Endothelial cell (in vitro differentiated cells): Measurements from ENCODE around the gene TTLL9. TPM values are rescaled to one million over a fixed set of nuclear protein-coding genes. Genes with fewer than 3 reads are reported as not detected.

Experiments used
- DNase-seq: peaks from one replicate; pipeline ENCODE4 v3.0.0; 2021; ENCODE audit warnings: low spot score
- H3K27ac Mint-ChIP-seq: one replicate; pipeline ENCODE4 v1.8.0; 2021; ENCODE audit warnings: mixed read lengths, inconsistent platforms; ENCODE audit not compliant: unreplicated experiment
- H3K27me3 Mint-ChIP-seq: one replicate; pipeline ENCODE4 v1.8.0; 2021; ENCODE audit warnings: mild to moderate bottlenecking, moderate library complexity, mixed read lengths, inconsistent platforms; ENCODE audit not compliant: unreplicated experiment
- H3K36me3 Mint-ChIP-seq: one replicate; pipeline ENCODE4 v1.8.0; 2021; ENCODE audit warnings: mild to moderate bottlenecking, low read depth, mixed read lengths, inconsistent platforms; ENCODE audit not compliant: unreplicated experiment
- H3K4me1 Mint-ChIP-seq: one replicate; pipeline ENCODE4 v1.8.0; 2021; ENCODE audit warnings: mild to moderate bottlenecking, mixed read lengths, inconsistent platforms; ENCODE audit not compliant: unreplicated experiment
- H3K4me3 Mint-ChIP-seq: one replicate; pipeline ENCODE4 v1.8.0; 2021; ENCODE audit warnings: mild to moderate bottlenecking, mixed read lengths, inconsistent platforms; ENCODE audit not compliant: unreplicated experiment
- H3K9me3 Mint-ChIP-seq: one replicate; pipeline ENCODE4 v1.8.0; 2021; ENCODE audit warnings: mixed read lengths, inconsistent platforms; ENCODE audit not compliant: unreplicated experiment
- total RNA-seq: library from RNA; stranded (reverse); fragmentation: NEBNext Ultra II Directional; extraction: Animal tissue kit (Norgen Biotek cat#: 25700); gene quantifications from one replicate; pipeline ENCODE4 v1.2.1, GENCODE V29; 2021; ENCODE audit not compliant: unreplicated experiment
- TF ChIP-seq, protein P1 (sequence below): fragments of 200-600 bp; sonication (generic); IDR thresholded peaks from one replicate; pipeline ENCODE4 v1.5.0; 2021; ENCODE audit warnings: antibody characterized with exemption; ENCODE audit not compliant: unreplicated experiment

TTLL9 gene
- total RNA-seq, 1 donor from 2014 or later: 0.46 TPM

DNA sequence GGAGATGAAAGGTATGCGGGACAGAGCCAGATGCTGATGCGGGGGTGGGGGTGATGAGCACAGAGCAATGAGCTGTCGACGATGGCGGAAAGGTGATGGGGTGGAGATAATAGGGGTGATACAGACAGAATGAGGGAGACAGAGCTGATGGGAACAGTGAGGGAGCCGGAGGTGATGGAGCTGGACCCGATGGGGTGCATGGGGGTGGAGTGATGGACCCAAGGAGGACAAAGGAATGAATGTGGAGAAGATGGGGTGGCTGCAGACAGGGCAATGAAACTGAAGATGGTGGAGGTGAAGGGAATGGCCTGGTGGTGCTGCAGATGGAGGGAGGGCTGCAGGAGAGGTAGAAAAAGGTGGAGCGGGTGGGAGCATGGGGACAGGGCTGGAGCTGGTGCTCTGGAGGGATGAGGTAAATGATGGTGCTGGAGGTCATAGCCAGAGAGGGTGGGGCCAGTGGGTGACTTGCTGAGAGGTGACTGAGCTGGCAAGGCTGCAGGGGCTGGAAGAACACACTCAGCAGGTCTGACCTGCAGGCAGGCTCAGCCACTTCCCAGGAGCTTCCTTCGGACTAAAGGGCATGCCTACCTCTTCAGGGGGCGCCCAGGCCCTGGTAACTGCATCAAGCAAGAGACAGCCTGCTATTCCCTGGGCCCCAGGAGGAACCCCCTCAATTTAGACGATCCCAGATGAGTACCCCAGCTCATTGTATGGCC is 19.0 kb upstream of the TTLL9 start:
- H3K4me1 Mint-ChIP-seq: no peaks in the 10 kb centered on the region
- no peak for DNase-seq
- H3K36me3 Mint-ChIP-seq: no peaks in the 10 kb centered on the region
- H3K27me3 Mint-ChIP-seq: peaks cover 12% of the 10 kb centered on the region
- no peak overlapping the region for H3K4me3 Mint-ChIP-seq
- no peak overlapping the region for H3K27ac Mint-ChIP-seq
- TF ChIP-seq, protein P1, sequence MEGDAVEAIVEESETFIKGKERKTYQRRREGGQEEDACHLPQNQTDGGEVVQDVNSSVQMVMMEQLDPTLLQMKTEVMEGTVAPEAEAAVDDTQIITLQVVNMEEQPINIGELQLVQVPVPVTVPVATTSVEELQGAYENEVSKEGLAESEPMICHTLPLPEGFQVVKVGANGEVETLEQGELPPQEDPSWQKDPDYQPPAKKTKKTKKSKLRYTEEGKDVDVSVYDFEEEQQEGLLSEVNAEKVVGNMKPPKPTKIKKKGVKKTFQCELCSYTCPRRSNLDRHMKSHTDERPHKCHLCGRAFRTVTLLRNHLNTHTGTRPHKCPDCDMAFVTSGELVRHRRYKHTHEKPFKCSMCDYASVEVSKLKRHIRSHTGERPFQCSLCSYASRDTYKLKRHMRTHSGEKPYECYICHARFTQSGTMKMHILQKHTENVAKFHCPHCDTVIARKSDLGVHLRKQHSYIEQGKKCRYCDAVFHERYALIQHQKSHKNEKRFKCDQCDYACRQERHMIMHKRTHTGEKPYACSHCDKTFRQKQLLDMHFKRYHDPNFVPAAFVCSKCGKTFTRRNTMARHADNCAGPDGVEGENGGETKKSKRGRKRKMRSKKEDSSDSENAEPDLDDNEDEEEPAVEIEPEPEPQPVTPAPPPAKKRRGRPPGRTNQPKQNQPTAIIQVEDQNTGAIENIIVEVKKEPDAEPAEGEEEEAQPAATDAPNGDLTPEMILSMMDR: no peak
- no peaks in the 10 kb centered on the region for H3K9me3 Mint-ChIP-seq

DNA sequence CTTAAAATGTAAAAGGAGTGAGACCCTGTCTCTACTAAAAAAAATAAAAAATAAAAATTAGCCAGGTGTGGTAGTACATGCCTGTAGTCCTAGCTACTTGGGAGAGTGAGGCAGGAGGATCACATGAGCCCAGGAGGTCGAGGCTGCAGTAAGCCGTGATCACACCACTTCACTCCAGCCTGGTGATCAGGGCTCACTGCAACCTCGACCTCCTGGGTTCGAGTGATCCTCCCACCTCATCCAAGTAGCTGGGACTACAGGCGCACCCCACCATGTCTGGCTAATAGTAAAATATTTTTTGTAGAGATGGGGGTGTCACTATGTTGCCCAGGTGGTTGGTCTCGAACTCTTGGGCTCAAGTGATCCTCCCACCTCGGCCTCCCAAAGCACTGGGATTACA is 17.0 kb upstream of the TTLL9 start:
- no peak for DNase-seq
- Mint-ChIP-seq H3K9me3 (no peaks in the 10 kb centered on the region), H3K27ac (no peak overlapping the region), H3K4me3 (no peak overlapping the region), H3K27me3 (peaks cover 9% of the 10 kb centered on the region), H3K4me1 (no peaks in the 10 kb centered on the region), H3K36me3 (peaks cover 4% of the 10 kb centered on the region)
- TF ChIP-seq, protein P1: no peak

DNA sequence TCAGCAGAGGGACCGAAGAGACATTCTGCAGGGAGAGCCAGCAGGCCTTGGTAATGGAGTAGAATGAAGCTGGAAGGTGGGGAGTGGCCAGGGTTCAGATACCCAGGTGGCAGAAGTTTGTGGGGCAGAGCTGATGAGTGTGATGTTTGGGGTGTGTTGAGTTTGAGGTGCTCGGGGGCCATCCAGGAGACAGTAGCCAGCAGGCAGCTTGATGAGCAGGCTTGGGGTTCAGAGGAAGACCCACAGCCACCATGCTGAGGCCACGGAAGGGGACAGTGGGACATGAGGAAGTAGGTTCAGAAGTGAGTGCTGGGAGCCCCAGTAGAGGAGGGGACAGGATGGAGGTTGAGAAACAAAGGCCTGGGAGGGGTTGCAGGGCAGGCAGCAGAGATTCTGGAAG is 13.9 kb upstream of the TTLL9 start:
- no peak for DNase-seq
- H3K9me3 Mint-ChIP-seq: no peaks in the 10 kb centered on the region
- H3K27ac Mint-ChIP-seq: no peak overlapping the region
- H3K36me3 Mint-ChIP-seq: peaks cover 4% of the 10 kb centered on the region
- no peak overlapping the region for H3K4me3 Mint-ChIP-seq
- H3K27me3 Mint-ChIP-seq: peaks cover 8% of the 10 kb centered on the region
- TF ChIP-seq, protein P1: no peak
- H3K4me1 Mint-ChIP-seq: no peaks in the 10 kb centered on the region

DNA sequence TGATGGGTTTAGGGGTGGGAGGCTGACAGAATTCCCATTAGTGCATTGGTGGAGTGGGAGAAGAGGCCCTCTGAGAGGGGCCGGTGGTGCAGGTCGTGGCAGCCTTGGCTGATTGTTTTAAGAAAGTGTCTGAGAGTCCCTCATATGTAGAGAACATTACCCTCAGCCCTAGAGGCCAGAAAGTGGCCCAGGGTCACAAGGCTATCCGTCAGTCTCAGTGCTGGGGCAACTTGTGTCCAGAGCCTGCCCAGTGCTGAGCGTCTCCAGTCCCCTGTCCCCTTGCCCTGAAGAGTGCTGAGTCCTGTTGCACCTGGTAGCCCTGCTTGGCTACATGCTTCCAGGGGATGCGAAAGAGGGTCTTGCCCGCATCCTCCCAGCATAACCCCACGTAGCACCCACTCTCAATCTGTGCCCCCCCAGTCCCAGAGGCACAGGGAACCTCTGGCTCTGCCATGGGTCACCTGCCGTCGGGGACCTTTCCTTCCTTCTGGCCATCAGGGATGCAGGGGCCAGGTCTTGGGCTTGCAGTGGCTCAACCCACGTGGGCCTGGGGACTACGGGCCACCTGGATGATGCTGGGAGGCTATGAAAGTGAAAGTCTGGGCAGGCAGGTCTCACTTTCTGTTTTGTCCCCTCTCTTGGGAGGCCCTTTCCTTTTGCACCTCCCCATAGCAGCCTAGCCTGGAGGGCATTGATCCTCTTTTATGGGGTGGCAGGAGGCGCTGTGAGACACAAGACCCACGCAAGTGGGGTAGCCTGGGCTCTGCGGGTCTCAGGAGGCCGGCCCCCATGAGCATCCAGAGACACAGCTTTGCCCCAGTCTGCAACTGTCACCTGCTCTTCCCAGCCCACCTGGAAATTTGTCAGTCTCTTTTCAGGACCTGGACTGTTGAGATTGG is 12.3 kb upstream of the TTLL9 start:
- peaks cover 14% of the 10 kb centered on the region for H3K27me3 Mint-ChIP-seq
- H3K4me1 Mint-ChIP-seq: peaks cover 8% of the 10 kb centered on the region
- TF ChIP-seq, protein P1: no peak
- H3K9me3 Mint-ChIP-seq: no peaks in the 10 kb centered on the region
- no peak overlapping the region for H3K27ac Mint-ChIP-seq
- H3K4me3 Mint-ChIP-seq: no peak overlapping the region
- peaks cover 4% of the 10 kb centered on the region for H3K36me3 Mint-ChIP-seq
- no peak for DNase-seq

DNA sequence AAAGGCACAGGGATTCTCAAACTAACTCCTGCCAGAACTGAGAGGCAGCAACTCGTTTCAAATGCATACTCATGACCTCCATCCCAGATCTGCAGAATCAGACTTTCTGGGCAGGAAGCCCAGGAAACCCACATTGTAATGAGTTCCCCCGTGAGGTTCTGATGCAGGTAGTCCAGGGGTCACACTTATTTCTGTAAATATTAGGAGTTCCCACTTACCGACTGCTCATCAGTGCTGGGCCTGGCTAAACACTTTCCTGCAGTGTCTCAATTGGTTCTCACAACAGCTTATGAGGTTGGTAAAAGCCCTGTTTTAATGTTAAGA is 11.7 kb upstream of the TTLL9 start:
- H3K27me3 Mint-ChIP-seq: peaks cover 16% of the 10 kb centered on the region
- TF ChIP-seq, protein P1: no peak
- peaks cover 4% of the 10 kb centered on the region for H3K36me3 Mint-ChIP-seq
- no peak for DNase-seq
- H3K27ac Mint-ChIP-seq: no peak overlapping the region
- H3K4me1 Mint-ChIP-seq: peaks cover 8% of the 10 kb centered on the region
- H3K9me3 Mint-ChIP-seq: no peaks in the 10 kb centered on the region
- H3K4me3 Mint-ChIP-seq: no peak overlapping the region
